Karpas-422 (cell line): ENCODE results near the gene ABTB1. TPM values are rescaled to one million over a fixed set of nuclear protein-coding genes. Genes with fewer than 3 reads are reported as not detected.

ENCODE experiments used
- DNase-seq: peaks from one replicate; pipeline ENCODE4 v3.0.0-alpha.2; 2015
- H2AFZ ChIP-seq: fragments of 200-600 bp; sonication (generic); 2 replicates; pipeline ENCODE4 v1.6.1; 2014; ENCODE audit warnings: antibody characterized with exemption, low read length, mixed read lengths
- H3K27ac ChIP-seq: fragments of 200-600 bp; sonication (generic); 2 replicates; pipeline ENCODE4 v1.5.1; 2014; ENCODE audit warnings: mild to moderate bottlenecking, low read length, moderate library complexity
- H3K27me3 ChIP-seq: fragments of 200-600 bp; sonication (generic); 2 replicates; pipeline ENCODE4 v1.6.1; 2014; ENCODE audit warnings: low read length, mixed read lengths
- H3K36me3 ChIP-seq: fragments of 200-600 bp; sonication (generic); 2 replicates; pipeline ENCODE4 v1.6.1; 2014; ENCODE audit warnings: low read length, mixed read lengths; ENCODE audit not compliant: insufficient read depth
- H3K4me1 ChIP-seq: fragments of 200-600 bp; sonication (generic); 2 replicates; pipeline ENCODE4 v1.6.1; 2014; ENCODE audit warnings: mild to moderate bottlenecking, low read length, mixed read lengths
- H3K4me2 ChIP-seq: fragments of 200-600 bp; sonication (generic); 2 replicates; pipeline ENCODE4 v1.6.1; 2014; ENCODE audit warnings: low read length, low read depth, mild to moderate bottlenecking; ENCODE audit not compliant: poor library complexity, severe bottlenecking
- H3K4me3 ChIP-seq: fragments of 200-600 bp; sonication (generic); 2 replicates; pipeline ENCODE4 v1.5.1; 2014; ENCODE audit warnings: mild to moderate bottlenecking, antibody characterized with exemption, low read length, mixed read lengths
- H3K79me2 ChIP-seq: fragments of 200-600 bp; sonication (generic); 2 replicates; pipeline ENCODE4 v1.6.1; 2014; ENCODE audit warnings: mild to moderate bottlenecking, low read length, mixed read lengths
- H3K9ac ChIP-seq: fragments of 200-600 bp; sonication (generic); 2 replicates; pipeline ENCODE4 v1.6.0; 2014; ENCODE audit warnings: low read length
- H3K9me2 ChIP-seq: fragments of 200-600 bp; sonication (generic), shearing (Covaris generic); replicated peaks from 2 replicates; pipeline ENCODE4 v1.6.0; 2014; ENCODE audit warnings: mild to moderate bottlenecking, low read length, moderate library complexity; ENCODE audit not compliant: insufficient read depth
- H3K9me3 ChIP-seq: fragments of 300-700, 200-600 bp; sonication (generic); 2 replicates; pipeline ENCODE4 v1.6.1; 2014; ENCODE audit warnings: low read length, mixed read lengths
- H4K20me1 ChIP-seq: fragments of 200-600 bp; sonication (generic); 2 replicates; pipeline ENCODE4 v1.6.1; 2014; ENCODE audit warnings: mild to moderate bottlenecking, antibody characterized with exemption, low read length, low read depth; ENCODE audit not compliant: insufficient read depth
- total RNA-seq: library from RNA; depleted of rRNA; stranded (reverse); fragments of >200 nt; shearing (Covaris generic); gene quantifications from 2 replicates; pipeline ENCODE4 v1.2.3, GENCODE V29; 2014; ENCODE audit warnings: low replicate concordance

Gene ABTB1
- total RNA-seq, 1 experiment from 2014 or later: 25.5 TPM

DNA sequence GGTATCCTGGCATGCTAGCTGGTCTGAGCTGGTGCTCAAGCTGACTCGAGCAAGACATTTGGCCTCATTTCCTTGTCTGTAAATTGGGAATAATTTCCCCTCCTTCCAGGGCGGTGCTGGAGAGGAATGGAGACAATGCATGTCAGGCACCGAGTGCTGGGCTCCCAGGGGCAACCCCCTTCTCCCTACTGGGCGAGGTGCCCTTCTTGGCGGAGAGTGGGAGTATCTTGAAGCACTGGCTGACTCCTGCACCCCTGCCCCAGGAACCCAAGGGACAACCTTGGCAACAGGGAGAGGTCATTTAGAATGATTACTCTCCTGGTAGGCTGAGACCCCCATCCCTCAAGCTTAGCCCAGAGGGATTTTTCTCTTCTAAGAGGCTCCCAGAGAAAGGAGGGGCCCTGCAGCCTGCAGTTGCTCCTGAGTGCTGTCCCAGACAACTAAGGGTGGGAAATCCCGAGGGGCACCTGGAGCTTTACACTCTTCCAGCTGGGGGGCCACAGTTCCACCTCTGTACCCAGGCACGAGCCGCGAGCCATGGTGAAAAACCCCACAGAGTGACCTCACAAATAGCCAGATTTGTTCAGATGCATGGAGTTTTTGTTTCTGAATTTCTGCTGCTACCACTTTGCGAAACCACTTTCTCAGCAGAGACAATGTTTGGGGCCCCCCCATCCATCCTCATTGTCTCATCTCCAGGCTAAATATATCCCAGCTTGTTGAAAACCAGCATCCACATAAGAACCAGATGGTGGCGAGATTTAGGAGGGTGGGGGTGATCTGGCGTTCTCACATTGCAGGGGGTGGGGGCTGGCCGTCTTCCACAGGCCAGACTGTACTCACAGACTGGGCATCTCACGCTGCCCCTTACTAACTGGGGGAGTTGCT lies 44.8 kb downstream of the ABTB1 start:
- Histone ChIP-seq H4K20me1 (no peaks in the 10 kb centered on the region), H3K27me3 (no peaks in the 10 kb centered on the region), H3K36me3 (peaks cover 51% of the 10 kb centered on the region), H3K79me2 (peaks cover 73% of the 10 kb centered on the region), H3K9me2 (no peaks in the 10 kb centered on the region), H3K4me2 (no peak overlapping the region), H3K4me3 (no peak overlapping the region), H2AFZ (no peak overlapping the region), H3K4me1 (peaks cover 62% of the 10 kb centered on the region), H3K9ac (no peak overlapping the region), H3K9me3 (no peaks in the 10 kb centered on the region), H3K27ac (peak overlapping the region; percentile 56)
- DNase-seq: no peak

DNA sequence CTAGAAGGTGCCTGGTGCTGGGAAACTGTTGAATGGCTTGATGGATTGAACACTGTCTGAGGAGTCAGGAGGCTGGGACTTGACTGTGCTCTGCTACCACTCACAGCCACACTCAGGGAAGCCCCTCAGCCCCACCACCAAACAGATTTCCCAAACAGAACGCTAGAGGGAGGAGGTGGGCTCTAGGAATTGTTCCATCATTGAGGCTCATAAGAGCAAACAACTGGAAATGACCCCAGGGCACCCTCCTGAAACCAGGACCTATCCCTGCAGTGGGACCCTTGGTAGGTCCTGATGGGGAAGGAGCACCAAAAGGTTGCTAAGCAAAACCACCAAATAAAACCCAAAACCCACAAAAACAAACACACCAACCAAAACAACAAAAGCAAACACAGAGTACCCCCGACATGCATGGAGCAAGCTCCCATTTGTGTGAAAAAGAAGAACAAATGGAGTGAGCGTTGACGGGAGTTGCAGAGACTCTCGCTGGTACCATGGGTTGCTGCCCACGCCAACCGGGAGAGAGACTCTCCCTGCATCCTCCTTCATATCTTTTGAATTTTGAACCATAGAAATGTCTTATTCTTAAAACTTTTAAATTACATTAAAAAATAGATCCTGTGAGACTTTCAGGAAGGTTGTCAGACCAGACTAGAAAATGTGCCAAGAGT lies 45.6 kb downstream of the ABTB1 start:
- Histone ChIP-seq H4K20me1 (no peaks in the 10 kb centered on the region), H3K4me1 (peaks cover 62% of the 10 kb centered on the region), H3K9ac (no peak overlapping the region), H3K36me3 (peaks cover 51% of the 10 kb centered on the region), H2AFZ (no peak overlapping the region), H3K9me2 (no peaks in the 10 kb centered on the region), H3K9me3 (no peaks in the 10 kb centered on the region), H3K27ac (peak overlapping the region; percentile 56), H3K4me2 (no peak overlapping the region), H3K79me2 (peaks cover 79% of the 10 kb centered on the region), H3K4me3 (no peak overlapping the region), H3K27me3 (no peaks in the 10 kb centered on the region)
- no peak for DNase-seq

DNA sequence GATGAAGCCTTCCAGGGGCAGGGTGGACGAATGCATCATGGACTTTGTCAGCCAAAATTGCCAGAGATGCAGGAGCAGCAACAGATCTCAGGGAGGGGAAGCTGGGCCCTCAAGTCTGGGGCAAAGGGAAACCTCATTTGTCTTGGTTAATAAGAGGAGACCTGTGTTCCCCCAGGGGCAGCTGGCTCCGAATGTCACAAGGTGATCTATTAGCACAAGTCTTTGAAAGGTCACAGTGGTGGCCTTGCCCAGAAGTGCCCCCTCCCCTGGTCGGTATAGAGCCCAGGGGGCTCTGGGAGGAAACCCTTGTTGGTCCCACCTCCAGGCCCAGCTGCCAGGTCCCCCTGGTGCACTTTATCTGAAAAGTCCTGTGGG lies 46.2 kb downstream of the ABTB1 start:
- H3K36me3 ChIP-seq: peaks cover 51% of the 10 kb centered on the region
- no peak overlapping the region for H3K4me3 ChIP-seq
- no peaks in the 10 kb centered on the region for H3K9me3 ChIP-seq
- H3K27ac ChIP-seq: peak overlapping the region; percentile 56
- no peaks in the 10 kb centered on the region for H4K20me1 ChIP-seq
- no peaks in the 10 kb centered on the region for H3K27me3 ChIP-seq
- H3K9me2 ChIP-seq: no peaks in the 10 kb centered on the region
- H3K4me2 ChIP-seq: no peak overlapping the region
- H3K9ac ChIP-seq: no peak overlapping the region
- no peak for DNase-seq
- peaks cover 62% of the 10 kb centered on the region for H3K4me1 ChIP-seq
- H2AFZ ChIP-seq: no peak overlapping the region
- peaks cover 81% of the 10 kb centered on the region for H3K79me2 ChIP-seq

DNA sequence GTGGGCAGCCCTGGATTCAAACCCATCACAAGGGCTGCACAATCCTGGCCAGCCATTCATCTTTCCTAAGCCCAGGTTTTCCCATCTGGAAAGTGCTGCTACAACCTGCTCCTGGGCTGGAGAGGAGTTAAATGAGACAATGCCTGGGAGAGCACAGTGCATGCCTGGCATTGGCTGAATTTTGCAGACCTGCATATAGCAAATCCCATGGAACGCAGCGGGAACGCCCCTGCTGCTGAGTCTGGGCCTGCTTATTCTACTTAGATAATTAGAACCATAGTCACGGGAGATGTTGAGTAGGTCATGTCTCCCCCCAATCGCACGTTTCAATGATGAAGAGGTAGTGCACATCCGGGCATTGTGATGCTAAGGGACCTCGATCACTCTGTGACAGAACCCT lies 46.6 kb downstream of the ABTB1 start:
- Histone ChIP-seq H3K36me3 (peaks cover 52% of the 10 kb centered on the region), H3K4me1 (peaks cover 61% of the 10 kb centered on the region), H3K9ac (no peak overlapping the region), H2AFZ (no peak overlapping the region), H3K4me2 (no peak overlapping the region), H3K79me2 (peaks cover 83% of the 10 kb centered on the region), H3K27ac (peak overlapping the region; percentile 56), H3K9me2 (no peaks in the 10 kb centered on the region), H3K9me3 (no peaks in the 10 kb centered on the region), H4K20me1 (no peaks in the 10 kb centered on the region), H3K4me3 (no peak overlapping the region), H3K27me3 (no peaks in the 10 kb centered on the region)
- DNase-seq: no peak

DNA sequence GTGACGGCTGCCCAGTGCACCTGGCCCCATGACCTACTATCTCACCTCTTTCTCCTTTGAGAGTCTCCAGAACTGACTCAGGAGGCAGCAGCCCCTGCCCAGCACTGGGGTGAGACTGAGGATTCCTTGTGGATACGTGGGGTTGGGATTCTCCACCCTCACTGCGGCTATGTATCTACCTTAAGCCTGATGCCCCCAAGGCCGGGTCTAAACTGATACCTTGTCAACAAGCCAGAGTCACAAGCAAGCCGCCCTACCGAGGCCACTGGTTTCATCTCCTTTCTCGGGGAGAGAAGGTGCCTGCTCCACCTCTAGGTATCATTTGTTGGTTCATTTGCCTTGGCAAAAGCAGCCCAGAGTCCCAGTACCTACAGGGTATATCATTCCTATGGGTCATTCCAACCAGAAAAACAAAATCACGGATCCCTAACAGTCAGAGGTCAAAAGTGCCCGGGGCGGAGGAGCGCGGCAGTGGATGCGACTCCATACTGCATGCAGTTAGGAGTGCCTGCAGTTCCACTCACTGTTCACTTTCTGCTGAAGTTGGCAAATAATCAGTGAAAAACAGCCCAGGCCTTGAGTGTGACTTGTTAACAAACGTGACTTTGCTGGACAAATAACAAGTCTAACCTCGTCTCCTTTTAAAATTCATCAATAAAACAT lies 47.5 kb downstream of the ABTB1 start:
- Histone ChIP-seq H3K79me2 (peaks cover 87% of the 10 kb centered on the region), H3K27ac (peak overlapping the region; percentile 28; the same call in 1 of the 2 replicates), H4K20me1 (no peaks in the 10 kb centered on the region), H3K4me3 (no peak overlapping the region), H2AFZ (no peak overlapping the region), H3K36me3 (peaks cover 54% of the 10 kb centered on the region), H3K9me2 (no peaks in the 10 kb centered on the region), H3K4me2 (no peak overlapping the region), H3K9ac (no peak overlapping the region), H3K4me1 (peaks cover 58% of the 10 kb centered on the region), H3K9me3 (no peaks in the 10 kb centered on the region), H3K27me3 (no peaks in the 10 kb centered on the region)
- no peak for DNase-seq

DNA sequence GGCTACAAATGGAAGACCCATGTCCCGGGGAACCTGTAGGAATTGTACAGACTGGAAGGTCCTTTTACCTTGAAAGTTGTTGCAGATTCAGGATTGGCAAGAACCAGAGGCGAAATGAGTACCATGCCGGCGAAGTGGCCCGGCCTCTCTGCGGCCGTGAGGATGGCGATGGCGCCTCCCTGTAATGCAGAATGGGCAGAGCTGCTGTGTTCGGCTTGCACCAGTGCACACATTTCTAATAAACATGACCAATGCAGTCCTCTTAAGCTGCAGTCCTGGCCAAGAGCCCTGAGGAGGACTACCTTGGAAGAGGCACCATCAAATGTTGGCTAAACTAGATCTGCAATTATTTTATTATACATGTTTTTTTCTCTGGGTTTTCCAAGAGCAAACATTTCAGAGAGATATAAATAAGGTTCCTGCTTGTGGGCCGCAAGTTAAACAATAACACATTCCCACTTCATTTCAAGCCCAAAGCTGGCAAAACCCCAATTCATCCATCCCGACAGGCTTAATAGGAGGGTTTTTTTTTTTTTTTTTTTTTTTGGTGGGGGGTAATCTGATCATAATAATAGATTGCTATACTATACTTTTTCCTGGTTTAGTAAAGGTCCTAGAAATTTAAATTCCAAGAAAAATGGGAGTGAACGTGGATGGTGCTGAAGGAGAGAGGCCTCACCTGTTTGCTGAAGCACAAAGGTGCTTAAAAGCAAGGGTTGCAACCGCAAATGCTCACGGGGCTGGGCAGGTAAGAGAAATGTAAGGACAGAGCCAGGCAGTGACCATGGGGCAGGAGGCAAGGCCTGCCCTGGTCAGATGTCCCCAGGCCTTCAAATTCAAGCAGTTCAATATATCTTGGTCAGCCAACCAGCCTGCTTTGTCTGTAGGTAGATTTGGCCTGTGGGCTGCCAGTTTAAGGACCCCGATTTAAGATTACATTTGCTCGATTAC lies 48.5 kb downstream of the ABTB1 start:
- no peak for DNase-seq
- no peak overlapping the region for H3K27ac ChIP-seq
- peaks cover 54% of the 10 kb centered on the region for H3K36me3 ChIP-seq
- no peaks in the 10 kb centered on the region for H3K27me3 ChIP-seq
- H3K4me1 ChIP-seq: peaks cover 54% of the 10 kb centered on the region
- H3K9me2 ChIP-seq: no peaks in the 10 kb centered on the region
- no peak overlapping the region for H3K9ac ChIP-seq
- H3K4me2 ChIP-seq: no peak overlapping the region
- no peak overlapping the region for H2AFZ ChIP-seq
- peaks cover 86% of the 10 kb centered on the region for H3K79me2 ChIP-seq
- H3K4me3 ChIP-seq: no peak overlapping the region
- no peaks in the 10 kb centered on the region for H3K9me3 ChIP-seq
- no peaks in the 10 kb centered on the region for H4K20me1 ChIP-seq

DNA sequence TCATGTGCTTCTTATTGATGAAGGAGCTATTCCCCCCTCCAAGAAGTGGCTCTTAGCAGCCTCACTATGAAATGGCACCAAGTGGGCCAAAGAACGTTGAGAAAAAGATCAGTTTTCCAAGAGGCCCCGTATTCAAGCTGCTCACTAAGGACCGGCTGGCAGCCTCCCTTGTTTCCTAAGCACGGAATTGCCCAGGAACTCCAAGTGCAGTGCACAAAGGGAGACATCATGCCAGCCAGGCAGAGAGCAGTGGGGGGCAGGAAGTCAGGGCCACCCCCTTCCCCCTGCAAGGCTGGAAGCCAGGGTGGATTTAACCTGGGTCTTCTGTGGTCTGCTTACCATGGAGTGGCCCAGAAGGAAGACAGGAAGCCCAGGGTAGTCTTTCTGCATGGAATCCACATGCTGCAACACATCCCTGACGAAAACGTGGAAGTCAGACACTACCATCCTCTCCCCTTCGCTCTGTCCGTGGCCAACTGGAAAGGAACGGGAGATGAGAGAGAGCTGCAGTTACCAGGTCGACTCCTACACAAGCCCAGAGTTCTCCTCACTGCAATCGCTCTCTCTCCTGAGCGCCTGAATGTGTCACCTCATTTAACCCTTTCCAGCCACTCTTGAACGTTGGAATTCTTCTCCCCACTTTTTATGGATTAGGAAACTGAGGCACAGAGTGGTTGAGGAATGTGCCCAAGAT lies 49.5 kb downstream of the ABTB1 start:
- Histone ChIP-seq H3K4me3 (no peak overlapping the region), H3K9me3 (no peaks in the 10 kb centered on the region), H3K9ac (no peak overlapping the region), H3K27ac (no peak overlapping the region), H3K79me2 (peaks cover 90% of the 10 kb centered on the region), H4K20me1 (no peaks in the 10 kb centered on the region), H3K36me3 (peaks cover 52% of the 10 kb centered on the region), H3K4me2 (no peak overlapping the region), H2AFZ (no peak overlapping the region), H3K4me1 (peaks cover 45% of the 10 kb centered on the region), H3K27me3 (no peaks in the 10 kb centered on the region), H3K9me2 (no peaks in the 10 kb centered on the region)
- DNase-seq: no peak
